Liver (tissue), 3 donors: Measurements from ENCODE around the gene FOXC2.

Experiments used
- ATF3 ChIP-seq: IDR thresholded peaks from 2 replicates; pipeline ENCODE4 v1.6.1; 2016; ENCODE audit warnings: antibody characterized with exemption
- CTCF ChIP-seq: fragments of 150-350 bp; IDR thresholded peaks from 2 replicates; pipeline ENCODE4 v1.5.1; 2017; ENCODE audit warnings: improper control_type of control experiment, low read depth, low read length; ENCODE audit not compliant: missing input control
- EGR1 ChIP-seq, 2 donors: IDR thresholded peaks; 2 replicates each; pipeline ENCODE4 v1.6.1; 2016 to 2018; ENCODE audit warnings: antibody characterized with exemption in 2 of 2, low read depth in 2 of 2
- FOXA1 ChIP-seq: IDR thresholded peaks from 2 replicates; pipeline ENCODE4 v1.6.1; 2016; ENCODE audit warnings: antibody characterized with exemption
- GABPA ChIP-seq, 2 donors: IDR thresholded peaks in 1 of 2; conservative IDR thresholded peaks in 1 of 2; 2 replicates each; pipeline ENCODE4 v1.6.1; 2016; ENCODE audit warnings: antibody characterized with exemption in 2 of 2, mild to moderate bottlenecking in 1 of 2, moderate library complexity in 1 of 2
- RAD21 ChIP-seq, 2 donors: IDR thresholded peaks; 2 replicates each; pipeline ENCODE4 v1.6.1; 2016; ENCODE audit warnings: antibody characterized with exemption in 2 of 2, mild to moderate bottlenecking in 2 of 2
- TAF1 ChIP-seq: conservative IDR thresholded peaks from 2 replicates; pipeline ENCODE4 v1.6.1; 2016; ENCODE audit warnings: antibody characterized with exemption, mild to moderate bottlenecking
- YY1 ChIP-seq: IDR thresholded peaks from 2 replicates; pipeline ENCODE4 v1.6.1; 2016; ENCODE audit warnings: antibody characterized with exemption, mild to moderate bottlenecking
- TF ChIP-seq, protein P1 (sequence below): IDR thresholded peaks from 2 replicates; pipeline ENCODE4 v1.6.1; 2016; ENCODE audit warnings: antibody characterized with exemption
- TF ChIP-seq, protein P2 (sequence below): IDR thresholded peaks from 2 replicates; pipeline ENCODE4 v1.6.1; 2016; ENCODE audit warnings: antibody characterized with exemption
- donor health status: healthy.
- donor health status: healthy.

- no peak for TF ChIP-seq RAD21 (IDR thresholded peaks at IDR 0.05)
- no peak for TF ChIP-seq ATF3
- no peak for TF ChIP-seq CTCF
- TF ChIP-seq EGR1 (IDR thresholded peaks at IDR 0.05; ENCODE audit: low read depth in 2 of 2): no peak
- no peak for TF ChIP-seq TAF1
- no peak for TF ChIP-seq GABPA (IDR thresholded peaks at IDR 0.05 in 1 of 2, conservative IDR thresholded peaks at IDR 0.05 in 1 of 2)
- TF ChIP-seq, protein P1, sequence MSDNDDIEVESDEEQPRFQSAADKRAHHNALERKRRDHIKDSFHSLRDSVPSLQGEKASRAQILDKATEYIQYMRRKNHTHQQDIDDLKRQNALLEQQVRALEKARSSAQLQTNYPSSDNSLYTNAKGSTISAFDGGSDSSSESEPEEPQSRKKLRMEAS: no peak
- no peak for TF ChIP-seq YY1
- no peak for TF ChIP-seq FOXA1
- TF ChIP-seq, protein P2, sequence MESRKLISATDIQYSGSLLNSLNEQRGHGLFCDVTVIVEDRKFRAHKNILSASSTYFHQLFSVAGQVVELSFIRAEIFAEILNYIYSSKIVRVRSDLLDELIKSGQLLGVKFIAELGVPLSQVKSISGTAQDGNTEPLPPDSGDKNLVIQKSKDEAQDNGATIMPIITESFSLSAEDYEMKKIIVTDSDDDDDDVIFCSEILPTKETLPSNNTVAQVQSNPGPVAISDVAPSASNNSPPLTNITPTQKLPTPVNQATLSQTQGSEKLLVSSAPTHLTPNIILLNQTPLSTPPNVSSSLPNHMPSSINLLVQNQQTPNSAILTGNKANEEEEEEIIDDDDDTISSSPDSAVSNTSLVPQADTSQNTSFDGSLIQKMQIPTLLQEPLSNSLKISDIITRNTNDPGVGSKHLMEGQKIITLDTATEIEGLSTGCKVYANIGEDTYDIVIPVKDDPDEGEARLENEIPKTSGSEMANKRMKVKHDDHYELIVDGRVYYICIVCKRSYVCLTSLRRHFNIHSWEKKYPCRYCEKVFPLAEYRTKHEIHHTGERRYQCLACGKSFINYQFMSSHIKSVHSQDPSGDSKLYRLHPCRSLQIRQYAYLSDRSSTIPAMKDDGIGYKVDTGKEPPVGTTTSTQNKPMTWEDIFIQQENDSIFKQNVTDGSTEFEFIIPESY: no peak
Observed at GRCh38 chr16:86523166-86523740, 43.4 kb upstream of the FOXC2 start.
